GM18508 (cell line): ENCODE measurements around the gene TTC32.

ENCODE experiments used
- ATAC-seq: cut with Tn5 transposase; IDR thresholded peaks from one replicate; pipeline ENCODE4 v1.9.1; 2021; ENCODE audit warnings: moderate number of reproducible peaks; ENCODE audit not compliant: insufficient read depth, unreplicated experiment

TTC32 gene

DNA sequence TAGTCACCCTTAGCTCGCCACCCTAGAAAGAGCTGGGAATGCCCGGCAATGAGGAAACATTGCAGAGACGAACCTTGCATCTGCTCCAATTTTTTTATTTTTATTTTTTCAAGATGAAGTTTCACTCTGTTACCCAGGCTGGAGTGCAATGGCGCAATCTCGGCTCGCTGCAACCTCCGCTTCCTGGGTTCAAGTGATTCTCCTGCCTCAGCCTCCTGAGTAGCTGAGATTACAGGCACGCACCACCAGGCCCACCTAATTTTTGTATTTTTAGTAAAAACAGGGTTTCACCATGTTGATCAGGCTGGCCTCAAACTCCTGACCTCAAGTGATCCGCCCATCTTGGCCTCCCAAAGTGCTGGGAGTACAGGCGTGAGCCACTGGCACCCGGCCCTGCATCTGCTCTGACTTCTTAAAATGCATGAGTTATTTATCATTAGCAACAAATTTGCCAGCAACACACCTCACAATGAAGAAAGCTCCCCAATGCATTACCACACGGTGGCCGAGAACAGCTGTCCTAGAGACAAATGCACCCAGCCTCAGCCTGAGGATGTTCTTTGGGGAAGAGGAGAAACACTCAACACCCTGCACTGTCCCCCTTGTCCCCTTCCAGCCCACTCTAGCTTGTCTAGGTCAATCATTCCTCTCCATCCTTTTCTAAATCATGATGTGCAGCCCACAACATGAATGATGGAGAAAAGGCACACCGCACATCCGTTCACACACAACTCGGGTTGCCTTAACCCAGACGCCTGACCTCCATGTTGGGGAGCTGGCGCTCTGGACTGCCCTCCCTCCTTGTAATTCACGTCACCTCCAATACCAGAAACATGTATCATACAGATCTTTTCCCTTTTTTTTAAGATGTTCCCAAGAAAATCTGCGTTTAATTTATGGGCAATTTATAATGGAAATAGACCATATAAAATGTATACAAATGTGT, 46.9 kb downstream of the TTC32 start:
- no peak for ATAC-seq

DNA sequence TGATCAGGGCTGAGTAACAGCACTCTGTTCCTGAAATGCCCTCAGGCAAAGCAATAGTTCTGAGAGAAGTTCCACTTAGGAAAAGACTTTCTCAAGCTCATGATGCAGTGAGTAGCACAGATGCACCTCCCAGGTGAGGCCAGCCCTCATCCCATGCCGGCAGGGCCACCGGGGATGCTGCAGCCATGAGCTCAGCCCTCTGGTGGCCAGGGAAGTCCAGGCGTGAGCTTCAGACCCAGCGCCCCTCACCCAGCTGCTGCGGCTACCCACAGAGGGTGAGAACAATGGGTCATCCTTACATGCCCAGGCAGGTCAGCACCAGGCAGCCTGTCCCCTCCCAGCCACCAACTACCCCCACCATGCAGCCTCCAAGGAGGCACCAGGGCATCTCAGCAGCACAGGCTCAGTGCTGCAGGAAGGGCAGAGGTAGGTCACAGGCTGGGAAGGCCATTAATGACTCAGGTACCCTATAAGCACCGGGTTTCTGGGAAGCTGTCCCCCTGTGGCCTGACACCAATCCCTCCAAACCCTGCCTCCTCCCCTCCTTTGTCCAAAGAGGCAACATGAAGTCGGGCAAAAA, 50.6 kb downstream of the TTC32 start:
- no peak for ATAC-seq

DNA sequence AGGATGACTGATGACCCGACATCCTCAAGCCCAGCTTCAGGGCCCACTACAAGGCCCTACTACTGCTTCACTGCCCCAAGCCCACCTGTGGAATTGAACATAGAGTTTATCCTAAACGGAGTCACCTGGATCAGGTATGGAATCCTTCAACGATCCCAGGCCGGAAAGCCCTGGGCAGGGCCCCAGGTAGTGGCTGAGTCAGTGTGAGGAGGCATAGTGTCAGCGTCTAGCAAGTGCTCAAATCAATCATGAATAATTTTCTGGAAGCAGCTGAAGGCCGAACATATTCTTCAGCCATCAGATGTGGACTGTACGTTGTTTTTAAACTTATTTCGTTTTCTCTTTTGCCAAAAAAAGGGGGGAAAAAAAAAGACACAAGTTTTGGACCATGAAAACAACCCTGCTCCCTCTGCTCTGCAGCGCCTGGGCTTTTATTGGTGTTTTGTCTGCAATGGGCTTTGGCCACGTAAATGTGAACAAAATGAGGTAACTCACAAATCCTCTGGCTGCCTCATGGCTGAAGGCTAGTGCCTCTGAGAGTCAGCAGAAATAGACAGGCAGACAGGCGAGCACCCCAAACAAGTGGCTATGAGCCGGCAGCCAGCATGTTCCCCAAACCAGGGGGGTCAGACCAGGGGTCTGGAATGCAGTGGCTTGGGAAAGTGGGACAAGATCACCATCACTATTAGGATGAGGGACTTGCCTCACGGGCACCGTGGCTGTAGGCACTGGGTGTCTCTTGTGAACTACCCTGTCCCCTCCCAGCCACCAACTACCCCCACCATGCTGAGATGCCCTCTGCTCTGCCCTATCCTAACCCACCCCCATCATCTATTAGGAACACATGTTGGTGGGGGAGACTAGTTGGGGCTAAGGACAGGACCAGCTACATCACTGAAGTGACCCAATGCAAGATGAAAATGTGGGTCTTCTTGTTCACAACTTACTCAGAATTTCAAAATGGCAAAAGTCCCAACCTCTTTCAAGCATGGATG, 51.4 kb downstream of the TTC32 start:
- no peak for ATAC-seq

DNA sequence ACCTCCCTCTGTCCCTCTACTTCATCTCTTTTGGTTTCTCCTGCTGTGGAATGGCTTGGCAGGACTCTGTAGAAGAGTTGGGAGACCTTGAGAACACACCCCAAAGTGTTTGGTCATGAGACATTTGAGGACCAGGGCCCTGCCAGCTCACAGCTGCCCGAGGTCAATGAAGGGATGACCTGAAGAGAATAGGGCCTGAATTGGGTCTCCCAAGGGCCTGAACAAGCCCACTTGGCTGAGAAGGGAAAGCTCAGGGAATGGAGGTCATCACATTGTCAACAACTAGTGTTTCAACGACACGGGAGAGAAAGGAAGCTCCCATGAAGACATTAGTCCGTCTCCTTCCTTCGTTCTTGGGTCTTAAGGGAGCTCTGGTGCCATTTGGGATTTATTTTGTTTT, 52.8 kb downstream of the TTC32 start:
- no peak for ATAC-seq

DNA sequence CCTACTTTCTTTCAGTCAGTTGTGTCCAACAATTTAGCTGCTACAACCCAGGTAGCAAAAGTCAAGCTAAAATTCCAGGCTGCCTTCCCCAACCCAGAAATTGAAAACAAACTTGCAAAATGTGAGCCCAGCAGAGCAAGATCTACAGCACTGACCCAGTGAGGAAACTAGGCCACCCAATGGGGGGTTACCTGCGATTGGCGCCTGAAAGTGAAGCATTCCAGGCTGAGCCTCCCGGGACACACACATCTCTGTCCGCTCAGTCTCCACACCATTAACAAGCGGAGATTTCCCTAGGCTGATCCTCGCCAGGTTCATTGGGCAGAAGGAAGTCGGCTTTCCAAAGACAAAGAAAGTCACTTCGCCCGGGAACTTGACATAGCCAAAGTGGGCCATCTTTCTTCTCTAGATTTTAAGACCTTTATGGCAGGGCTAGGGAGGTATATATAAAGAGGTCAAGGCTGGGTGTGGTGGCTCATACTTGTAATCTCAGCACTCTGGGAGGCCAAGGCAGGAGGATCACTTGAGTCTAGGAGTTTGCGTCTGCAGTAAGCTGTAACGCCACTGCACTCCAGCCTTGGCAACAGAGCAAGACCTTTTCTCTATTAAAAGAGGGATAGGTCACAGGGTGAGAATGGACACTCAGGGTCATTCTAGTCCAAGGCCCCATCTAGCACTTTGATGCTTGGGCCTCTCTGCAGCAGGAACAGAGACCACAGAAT, 53.6 kb downstream of the TTC32 start:
- ATAC-seq, result no peak

DNA sequence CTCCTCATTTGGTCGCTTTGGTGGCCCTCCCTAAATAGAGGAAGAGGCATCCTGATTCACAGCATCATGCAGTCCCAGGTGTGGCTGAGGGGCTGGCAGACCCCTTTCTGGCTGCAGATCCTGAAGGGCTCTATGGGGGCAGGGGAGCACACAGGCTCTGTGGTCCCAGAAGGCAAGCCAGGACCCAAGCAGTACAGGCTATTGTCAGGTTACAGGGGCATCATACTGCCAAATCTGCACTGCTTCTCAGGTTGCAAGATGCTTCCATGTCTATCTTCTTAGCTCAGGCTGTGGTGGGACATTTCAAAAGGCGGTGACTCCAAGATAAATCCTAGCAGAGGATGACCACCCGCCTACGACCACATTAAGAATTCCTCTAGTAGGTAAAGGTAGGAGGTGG, 54.3 kb downstream of the TTC32 start:
- ATAC-seq, result no peak
